G401.6 (cell line): ENCODE measurements around the gene UBXN6.

ENCODE experiments used
- FAIRE-seq: peaks from 2 replicates; lab custom pipeline; 2012; peaks lifted over from hg19 to GRCh38; lab: Jason Lieb, UNC

UBXN6 gene

GRCh38 chr19:4441994-4442818 lies 15.4 kb downstream of the UBXN6 start:
- no peak for FAIRE-seq

DNA sequence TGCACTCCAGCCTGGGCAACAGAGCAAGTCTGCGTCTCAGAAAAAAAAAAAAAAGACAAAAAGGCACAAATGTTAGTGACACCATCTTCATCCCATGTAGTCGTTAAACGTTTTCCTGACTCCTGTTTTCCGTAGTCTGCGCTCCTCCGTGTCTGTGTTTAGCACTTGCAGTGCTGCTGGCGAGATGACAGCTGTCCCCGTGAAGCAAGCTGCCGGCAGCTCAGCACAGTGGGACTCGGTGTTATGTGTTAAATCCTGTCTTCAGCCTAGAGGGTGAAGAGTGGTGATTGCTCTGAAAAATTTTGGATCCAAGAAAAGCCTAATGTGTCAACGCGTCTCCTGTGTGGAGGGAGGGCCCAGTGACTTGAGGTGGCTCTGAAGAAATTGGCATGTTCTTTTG lies 18.4 kb downstream of the UBXN6 start:
- FAIRE-seq = no peak

GRCh38 chr19:4437103-4437502 lies 20.5 kb downstream of the UBXN6 start:
- no peak for FAIRE-seq

DNA sequence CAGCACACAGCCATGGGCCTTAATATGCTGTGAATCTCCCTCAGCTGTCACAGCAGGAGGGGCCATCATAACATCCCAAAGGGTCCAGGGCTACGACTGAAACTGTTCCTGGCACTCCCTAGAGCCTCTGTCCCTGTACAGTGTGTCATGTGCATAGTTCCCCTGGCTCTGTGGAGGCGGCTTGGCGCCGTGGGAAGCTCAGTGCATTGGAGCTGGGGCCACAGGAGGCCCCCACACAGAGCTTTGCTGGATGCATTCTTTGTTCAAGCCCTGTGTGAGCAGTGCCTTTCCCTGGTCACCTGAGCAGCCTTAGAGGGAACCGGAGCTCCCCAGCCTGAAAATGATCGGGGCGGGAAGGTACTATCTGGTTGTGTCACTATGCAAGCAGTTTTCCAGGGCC lies 21.4 kb downstream of the UBXN6 start:
- no peak for FAIRE-seq

GRCh38 chr19:4434391-4434790 lies 23.2 kb downstream of the UBXN6 start:
- no peak for FAIRE-seq

DNA sequence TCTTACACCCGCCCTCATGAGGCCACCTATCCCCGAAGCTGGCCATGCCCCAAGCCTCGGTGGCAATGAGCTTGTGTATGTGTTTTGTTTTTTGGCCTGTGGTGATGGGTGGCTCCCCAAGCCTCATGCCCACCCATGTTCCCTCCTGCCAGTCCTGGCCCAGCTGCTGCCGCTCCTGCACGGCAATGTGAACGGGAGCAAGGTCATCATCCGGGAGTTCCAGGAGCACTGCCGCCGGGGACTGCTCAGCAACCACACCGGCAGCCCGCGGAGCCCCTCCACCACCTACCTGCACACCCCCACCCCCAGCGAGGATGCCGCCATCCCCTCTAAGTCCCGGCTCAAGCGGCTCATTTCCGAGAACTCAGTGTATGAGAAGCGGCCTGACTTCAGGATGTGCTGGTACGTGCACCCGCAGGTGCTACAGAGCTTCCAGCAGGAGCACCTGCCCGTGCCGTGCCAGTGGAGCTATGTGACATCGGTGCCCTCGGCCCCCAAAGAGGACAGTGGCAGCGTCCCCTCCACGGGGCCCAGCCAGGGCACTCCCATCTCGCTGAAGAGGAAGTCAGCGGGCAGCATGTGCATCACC lies 24.6 kb downstream of the UBXN6 start:
- no peak for FAIRE-seq

DNA sequence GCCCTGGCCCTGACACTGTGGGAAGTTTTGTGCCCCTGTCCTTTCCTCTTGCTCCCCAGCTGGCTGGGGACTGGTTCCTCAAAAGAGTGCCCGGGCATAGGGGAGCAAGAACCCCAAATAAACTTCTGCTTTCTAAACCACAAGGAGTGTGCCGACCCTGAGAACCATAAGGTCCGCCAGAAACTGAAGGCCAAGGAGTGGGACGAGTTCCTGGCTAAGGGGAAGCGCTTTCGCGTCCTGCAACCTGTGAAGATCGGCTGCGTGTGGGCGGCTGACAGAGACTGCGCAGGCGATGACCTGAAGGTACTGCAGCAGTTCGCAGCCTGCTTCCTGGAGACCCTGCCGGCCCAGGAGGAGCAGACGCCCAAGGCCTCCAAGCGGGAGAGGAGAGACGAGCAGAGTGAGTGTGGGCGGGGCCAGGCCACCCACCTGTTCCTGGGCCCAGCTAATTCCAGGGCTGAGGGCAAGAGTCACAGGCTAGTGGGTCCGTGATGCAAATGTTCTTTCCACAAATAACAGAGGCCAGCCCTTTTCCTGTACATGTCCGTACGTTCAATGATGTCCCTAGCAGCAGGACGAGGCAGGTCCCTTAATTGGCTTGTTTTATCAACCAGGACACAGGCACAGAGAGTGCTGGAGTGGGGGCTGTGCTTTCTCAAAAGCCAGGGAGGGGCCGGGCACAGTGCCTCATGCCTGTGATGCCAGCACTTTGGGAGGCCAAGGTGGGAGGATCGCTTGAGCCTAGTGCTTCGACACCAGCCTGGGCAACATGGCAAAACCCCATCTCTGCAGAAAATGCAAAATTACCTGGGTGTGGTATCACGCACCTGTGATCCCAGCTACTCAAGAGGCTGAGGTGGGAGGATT lies 25.6 kb downstream of the UBXN6 start:
- no peak for FAIRE-seq

DNA sequence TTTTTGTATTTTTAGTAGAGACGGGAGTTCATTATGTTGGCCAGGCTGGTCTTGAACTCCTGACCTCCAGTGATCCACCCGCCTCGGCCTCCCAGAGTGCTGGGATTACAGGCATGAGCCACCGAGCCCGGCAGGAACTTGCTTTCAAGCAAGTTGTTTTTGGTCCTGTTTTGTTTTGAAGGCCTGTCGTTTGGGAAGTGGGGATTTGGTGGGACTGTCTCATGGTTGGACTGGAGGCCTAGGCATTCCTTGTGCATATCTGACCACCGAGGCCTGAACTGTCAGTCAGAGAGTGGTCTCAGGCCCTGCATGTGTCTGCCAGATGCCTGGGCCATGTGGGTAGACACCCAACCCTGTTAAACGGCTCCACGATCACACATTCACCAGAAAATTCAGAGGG lies 26.3 kb downstream of the UBXN6 start:
- no peak for FAIRE-seq

DNA sequence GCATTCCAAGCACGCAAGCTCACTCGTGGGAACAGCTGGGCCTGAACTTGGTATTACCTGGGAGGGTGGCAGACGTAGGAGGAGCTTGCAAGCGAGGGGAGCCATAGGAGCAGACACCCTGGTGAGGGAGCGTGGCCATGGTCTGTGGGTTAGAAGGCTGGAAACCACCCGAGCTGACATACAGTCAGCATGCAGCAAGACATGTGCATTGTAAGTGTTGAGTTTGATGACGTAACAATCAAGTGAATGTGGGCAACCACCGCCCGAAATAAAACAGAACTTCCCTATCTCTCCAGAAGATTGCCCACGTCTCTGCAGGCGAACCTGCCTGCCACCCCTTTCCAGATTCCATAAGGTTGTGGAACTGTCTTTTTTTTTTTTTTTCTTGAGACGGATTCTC lies 26.8 kb downstream of the UBXN6 start:
- no peak for FAIRE-seq

DNA sequence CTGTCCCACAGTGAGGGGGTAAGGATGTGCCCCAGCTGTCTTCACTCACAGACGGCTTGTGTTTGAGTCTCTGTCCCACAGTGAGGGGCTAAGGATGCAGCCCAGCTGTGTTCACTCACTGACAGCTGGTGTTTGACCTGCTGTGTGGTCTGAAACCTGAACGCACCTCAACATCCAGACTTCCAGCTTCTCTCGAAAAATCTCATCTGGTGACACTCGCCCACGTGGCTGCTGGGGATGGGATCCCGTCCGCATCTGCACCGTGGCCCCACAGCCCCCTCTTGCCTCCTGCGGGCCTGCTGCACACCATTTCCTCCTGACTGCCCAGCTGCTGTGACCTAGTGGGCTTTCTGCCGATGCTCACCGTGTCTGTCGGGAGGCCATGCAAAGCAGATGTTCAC lies 27.8 kb downstream of the UBXN6 start:
- no peak for FAIRE-seq

DNA sequence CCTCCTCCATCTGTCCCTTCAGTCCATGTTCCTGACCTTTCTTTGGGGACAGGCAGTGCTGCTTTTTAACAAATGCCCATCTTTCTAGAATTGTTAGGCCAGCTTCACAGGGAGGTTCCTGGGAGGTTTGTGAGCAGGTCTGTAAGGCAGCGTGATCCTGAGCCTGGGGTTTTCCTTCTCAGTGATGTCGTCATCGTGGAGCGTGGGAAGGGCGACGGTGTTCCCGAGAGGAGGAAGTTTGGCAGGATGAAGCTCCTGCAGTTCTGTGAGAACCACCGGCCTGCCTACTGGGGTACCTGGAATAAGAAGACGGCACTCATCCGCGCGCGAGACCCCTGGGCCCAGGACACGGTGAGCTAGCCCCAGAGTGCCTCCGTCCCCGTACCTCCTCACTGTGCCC lies 28.3 kb downstream of the UBXN6 start:
- FAIRE-seq = no peak

- FAIRE-seq = no peak
Measured at GRCh38 chr19:4428326-4428975, 29.1 kb downstream of the UBXN6 start.

- no peak for FAIRE-seq
Measured at GRCh38 chr19:4425537-4425936, 32.1 kb downstream of the UBXN6 start.

DNA sequence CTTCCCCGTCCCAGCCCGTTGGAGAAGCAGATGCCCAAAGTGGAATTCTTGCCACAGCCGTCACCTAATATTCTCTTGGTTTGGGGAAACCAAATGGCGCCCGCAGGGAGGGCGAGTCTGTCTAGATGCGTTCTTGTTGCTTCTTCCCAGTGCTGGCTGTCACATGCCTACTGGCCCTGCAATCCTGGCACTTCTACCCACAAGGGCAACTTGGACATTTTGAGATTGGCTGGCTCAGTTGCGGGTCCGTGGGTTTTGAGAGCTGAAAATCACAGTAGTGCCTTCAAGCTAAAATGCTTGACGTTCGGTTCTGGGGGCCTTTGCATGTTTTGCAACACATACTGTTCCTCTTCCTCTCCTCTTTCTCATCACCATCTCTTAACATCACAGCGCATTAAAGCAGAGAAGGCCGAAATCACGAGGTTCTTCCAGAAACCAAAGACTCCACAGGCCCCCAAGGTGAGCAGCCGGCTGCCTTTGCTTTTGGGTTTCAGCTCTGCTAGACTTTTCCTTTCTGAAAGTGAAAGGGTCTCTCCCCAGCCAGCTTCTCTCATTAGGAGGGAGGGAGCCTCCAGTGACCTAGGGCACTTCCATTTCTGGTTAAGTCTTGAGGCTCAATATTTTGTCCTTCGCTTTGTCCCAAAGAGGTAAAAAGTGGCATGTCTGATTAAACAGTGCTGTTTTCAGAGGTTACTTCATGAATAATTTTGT lies 34.0 kb downstream of the UBXN6 start:
- FAIRE-seq = no peak

DNA sequence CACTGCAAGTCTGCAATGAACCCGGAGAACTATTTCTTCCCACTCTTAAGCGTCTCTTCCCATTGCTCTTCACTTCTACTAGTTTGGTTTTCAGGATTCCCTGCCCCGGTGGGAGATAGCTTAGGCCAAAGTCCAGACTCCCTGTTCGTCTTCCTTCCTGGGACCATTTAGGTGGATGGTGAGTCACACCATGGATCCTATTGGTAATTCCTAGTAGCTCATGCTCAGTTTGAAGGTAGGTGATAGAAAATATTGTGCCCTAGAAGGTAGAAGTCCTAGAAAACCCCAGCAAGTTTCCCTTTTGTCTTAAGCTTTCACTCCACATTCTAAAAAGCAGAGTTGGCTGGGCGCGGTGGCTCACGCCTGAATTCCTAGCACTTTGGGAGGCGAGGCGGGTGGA lies 41.3 kb downstream of the UBXN6 start:
- no peak for FAIRE-seq

DNA sequence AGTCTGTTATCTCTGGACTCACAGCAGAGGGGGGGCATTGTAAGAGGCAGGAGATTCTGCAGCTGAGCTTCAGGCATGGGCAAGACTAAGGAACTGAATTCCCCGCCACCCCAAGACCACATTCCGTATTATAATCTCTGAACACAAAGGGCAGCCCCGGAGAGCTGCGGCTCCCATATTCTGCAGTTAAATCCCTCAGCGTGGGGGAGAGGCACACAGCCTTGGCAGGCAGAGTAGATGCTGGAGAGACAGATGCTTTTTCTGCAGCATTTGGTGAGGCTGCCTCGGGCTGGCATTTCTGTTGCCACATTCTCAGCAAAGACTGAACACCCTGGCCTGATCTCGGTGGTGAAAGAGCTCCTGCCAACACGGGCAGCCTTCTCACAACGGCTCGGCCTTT lies 42.2 kb downstream of the UBXN6 start:
- FAIRE-seq = no peak

- FAIRE-seq = no peak
Measured at GRCh38 chr19:4414800-4415321, 42.7 kb downstream of the UBXN6 start.

GRCh38 chr19:4414144-4414799 lies 43.3 kb downstream of the UBXN6 start:
- FAIRE-seq = no peak

DNA sequence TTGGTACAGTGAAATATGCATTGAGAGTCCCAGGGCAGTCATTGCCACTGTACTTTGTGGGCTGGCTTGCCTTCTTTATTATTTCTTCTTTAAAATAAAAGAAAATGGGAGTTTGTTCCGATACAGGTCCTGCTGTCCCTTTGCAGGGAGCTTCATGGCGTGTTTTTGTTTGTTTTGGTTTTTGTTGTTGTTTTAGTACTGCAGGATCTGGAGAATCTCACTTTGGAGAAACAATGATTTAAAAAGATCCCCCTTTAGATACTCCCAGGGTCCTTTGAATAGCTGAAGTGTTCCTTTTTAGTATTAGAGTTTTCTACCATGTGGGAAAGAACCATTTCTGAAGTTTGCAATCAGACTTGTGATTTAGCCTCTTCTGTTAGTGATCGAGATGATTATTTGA lies 44.0 kb downstream of the UBXN6 start:
- no peak for FAIRE-seq

DNA sequence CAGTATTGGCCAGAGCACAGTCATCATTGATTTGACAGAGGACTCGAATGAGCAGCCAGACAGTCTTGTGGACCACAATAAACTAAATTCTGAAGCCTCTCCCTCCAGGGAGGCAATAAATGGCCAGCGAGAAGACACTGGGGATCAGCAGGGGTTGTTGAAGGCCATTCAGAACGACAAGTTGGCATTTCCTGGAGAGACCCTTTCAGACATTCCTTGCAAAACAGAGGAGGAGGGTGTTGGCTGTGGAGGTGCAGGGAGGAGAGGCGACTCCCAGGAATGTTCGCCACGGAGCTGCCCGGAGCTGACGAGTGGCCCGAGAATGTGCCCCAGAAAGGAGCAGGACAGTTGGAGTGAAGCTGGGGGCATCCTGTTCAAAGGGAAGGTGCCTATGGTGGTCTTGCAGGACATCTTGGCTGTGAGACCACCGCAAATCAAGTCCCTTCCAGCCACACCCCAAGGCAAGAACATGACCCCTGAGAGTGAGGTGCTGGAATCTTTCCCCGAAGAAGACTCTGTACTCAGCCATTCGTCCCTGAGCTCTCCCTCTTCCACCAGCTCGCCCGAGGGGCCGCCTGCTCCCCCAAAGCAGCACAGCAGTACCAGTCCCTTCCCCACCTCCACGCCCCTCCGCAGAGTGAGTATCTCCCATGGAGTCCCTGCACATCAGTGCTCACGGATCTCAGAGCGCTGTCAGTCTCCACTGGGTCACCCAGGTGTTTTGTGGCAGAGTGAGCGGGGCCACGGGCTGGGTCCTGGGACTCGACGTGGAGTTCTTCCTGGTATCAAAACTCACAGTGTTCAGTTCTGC lies 48.3 kb downstream of the UBXN6 start:
- FAIRE-seq = no peak
